NCI-H2107 (cell line): ENCODE results near the gene GARIN5A.
"Not testable (repeated sequence)": the region's sequence is repeated elsewhere in the genome, so short reads cannot be mapped to it uniquely, and the experiment has no call there.

Source experiments
- DNase-seq: peaks from one replicate; lab custom pipeline; 2025; lab: John Stamatoyannopoulos, UW

Gene GARIN5A

DNA sequence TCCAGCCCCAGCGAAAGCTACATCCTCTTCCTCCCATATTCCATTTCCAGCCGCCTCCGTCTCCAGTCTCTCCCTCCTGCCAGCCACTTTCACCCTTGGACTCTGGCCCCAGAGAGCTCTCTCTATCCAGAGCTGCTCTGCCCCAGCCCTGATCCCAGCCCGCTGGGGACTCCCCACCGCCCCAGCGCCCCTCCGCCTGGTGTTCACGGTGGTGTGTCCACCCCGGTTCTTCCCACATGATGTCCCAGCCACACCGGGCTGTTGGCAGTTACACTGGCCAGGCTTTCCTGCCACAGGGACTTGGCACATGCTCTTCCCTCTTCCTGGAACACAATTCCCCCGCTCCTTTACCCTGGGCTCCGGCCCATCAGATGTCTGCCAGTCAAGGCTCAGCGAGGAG is 11.6 kb downstream of the GARIN5A start:
- no peak for DNase-seq

DNA sequence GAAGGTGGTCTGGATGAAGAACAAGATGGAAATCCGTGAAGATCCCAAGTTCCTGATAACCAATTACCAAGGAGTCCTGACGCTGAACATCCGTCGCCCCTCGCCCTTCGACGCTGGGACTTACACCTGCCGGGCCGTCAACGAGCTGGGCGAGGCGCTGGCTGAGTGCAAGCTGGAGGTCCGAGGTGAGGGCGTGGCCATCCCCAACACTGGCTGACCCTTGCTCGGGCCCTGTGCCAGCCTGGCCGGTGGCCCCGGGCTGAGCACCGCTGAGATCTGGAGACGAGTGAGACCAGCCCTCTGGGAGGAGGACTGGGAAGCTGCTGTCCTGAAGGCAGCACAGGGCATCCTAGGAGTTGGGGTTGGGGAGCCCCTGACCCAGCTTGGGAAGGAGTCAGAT is 12.3 kb downstream of the GARIN5A start:
- DNase-seq = no peak

DNA sequence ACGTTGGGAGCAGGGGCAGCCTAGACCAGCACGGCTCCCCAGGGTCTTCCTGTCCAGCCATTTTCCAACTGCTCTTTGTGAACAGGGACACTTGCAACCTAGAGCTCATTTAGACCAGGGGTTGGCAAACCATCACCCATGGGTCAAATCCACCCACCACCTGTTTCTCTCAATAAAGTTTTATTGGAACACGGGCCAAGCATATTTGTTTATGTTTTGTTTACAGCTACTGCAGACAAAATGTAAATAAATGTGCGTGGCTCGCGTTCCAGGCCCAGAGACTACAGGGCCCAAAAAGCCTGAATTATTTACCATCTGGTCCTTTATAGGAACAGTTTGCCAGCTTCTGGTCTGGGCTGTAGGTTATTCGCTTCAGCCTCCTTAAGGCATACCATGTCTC is 13.7 kb downstream of the GARIN5A start:
- DNase-seq = no peak

DNA sequence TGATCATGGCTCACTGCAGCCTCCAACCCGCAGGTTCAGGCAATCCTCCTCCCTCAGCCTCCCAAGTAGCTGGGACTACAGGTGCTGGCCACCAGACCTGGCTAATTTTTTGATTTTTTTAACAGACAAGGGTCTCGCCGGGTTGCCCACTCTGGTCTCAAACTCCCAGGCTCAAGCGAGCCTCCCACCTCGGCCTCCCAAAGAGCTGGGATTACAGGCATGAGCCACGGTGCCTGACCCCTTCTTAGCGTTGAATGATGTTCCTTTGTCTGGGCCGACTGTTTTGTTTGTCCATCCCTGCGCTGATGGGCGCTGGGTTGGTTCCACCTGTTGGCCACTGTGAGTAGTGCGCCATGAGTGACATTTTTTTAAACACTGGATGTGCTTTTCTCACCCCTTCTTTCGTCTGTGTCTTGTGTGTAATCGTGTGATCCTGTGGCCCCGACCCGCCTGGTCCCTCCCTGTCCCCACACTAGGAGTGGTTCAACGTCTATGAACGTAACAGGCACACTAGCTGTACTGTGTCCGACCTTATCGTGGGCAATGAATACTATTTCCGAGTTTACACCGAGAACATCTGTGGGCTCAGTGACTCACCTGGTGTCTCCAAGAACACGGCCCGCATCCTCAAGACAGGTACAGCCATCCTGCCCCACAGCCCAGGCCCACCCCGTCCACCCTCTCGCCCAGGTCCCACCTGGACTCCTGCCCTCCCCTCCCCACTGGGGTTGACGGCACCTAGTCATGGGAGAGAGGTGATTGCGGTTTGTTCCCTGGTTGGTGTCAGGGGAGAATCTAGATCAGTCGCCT is 15.4 kb downstream of the GARIN5A start:
- DNase-seq = peak; percentile 65

DNA sequence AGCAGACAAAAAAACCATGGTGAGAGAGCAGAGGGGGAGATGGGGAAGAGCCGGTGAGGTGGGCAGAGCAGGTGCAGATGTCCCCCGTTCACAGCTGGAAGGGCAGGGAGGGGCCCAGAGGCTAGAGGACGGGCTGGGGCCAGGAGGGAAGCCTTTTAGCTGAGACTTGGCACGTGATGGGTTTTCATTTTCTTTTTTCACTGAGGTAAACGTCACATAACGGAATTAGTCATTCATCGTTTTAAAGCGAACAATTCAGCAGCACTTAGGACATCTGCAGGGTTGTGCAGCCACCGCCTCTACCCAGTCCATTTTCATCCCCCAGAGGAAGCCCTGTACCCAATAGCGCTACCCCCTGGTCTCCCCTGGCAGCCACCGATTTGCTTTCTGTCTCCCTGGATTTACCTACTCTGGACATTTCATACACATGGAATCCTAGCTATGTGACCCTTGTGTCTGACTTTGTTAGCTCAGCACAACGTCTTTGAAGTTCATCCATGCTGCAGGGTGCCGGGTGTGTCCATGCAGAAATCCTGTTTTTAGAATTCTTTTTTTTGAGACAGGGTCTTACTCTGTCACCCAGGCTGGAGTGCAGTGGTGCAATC is 16.4 kb downstream of the GARIN5A start:
- DNase-seq = no peak

DNA sequence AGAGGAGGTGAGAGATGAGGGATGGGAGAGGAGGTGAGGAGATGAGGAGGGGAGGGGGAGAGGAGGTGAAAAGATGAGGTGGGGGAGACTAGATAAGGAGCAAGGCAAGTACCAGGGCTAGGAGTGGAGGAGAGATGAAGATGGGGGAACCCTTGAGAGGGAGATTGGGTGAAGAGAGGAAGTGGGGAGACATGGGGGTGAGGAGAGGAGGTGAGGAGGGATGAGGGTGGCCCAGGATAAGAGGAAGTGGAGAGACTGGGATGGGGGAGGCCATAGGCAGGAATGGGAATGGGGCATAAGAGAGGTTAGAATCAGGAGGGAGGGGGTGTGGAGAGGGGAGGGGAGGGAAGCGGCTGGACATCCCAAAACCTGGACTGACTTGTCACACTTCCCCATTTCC is 17.0 kb downstream of the GARIN5A start:
- no peak for DNase-seq

DNA sequence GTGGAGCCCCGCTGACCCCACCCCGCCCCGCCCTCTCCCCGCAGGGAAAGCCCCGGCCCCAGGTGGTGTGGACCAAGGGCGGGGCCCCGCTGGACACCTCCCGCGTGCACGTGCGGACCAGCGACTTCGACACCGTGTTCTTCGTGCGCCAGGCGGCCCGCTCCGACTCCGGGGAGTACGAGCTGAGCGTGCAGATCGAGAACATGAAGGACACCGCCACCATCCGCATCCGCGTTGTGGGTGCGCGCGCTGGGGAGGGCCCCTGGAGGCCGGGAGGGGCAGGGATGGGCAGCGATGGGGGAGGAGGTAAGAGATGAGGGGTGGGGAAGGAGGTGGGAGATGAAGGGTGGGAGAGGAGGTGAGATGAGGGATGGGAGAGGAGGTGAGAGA is 17.6 kb downstream of the GARIN5A start:
- DNase-seq = no peak

DNA sequence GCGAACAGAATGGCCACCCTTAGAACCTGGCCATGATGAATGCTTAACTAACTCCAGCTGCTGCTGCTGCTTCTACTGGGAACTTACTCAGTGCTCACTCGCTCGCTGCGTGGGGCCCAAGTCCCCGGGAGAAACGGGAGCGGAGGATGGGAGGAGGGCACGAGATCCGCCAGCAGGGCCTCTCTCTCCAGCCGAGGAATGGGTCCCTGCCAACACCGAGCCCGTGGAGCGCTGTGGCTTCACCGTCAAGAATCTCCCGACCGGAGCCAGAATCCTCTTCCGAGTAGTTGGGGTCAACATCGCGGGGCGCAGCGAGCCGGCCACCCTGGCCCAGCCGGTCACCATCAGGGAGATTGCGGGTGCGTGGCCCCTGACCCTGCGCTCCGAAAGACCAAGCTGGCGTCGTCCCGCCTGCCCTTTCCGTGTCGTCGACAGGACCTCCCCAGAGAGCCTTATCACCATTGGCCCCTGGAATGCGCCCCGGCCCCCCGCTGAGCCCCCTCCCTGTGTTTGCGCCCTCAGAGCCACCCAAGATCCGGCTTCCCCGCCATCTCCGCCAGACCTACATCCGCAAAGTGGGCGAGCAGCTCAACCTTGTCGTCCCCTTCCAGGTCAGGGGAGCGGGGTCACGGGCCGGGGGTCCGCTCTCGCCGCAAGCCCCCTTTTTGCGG is 18.1 kb downstream of the GARIN5A start:
- DNase-seq = no peak

DNA sequence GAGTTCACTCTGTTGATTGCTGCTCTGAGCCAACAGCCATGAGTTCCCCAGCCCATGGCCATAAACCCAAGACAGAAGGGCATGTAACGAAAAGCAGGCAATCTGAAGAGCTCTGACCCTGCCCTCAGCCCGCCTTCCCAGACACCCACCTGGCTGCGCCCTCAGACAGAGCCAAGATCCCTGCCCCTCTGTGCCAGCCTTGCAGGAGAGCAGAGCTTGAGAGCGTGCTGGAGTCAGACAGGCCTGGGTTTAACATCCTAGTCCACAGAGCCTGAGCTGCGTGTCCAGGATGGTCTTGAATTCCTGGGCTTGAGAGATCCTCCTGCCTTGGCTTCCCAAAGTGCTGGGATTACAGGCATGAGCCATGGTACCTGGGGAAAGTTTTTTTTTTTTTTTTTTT is 19.3 kb downstream of the GARIN5A start:
- no peak for DNase-seq

DNA sequence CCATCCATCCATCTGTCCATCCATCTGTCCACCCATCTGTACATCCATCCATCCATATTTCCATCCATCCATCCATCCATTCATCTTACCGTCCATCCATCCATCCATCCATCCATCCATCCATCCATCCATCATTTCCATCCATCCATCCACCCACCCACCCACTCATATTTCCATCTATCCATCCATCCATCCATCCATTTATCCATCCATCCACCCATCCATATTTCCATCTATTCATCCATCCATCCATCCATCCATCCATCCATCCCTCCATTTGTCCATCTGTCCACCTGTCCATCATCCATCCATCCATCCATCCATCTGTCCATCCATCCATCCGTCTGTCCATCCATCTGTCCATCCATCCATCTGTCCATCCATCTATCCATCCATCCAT is 20.7 kb downstream of the GARIN5A start:
- DNase-seq = no peak

DNA sequence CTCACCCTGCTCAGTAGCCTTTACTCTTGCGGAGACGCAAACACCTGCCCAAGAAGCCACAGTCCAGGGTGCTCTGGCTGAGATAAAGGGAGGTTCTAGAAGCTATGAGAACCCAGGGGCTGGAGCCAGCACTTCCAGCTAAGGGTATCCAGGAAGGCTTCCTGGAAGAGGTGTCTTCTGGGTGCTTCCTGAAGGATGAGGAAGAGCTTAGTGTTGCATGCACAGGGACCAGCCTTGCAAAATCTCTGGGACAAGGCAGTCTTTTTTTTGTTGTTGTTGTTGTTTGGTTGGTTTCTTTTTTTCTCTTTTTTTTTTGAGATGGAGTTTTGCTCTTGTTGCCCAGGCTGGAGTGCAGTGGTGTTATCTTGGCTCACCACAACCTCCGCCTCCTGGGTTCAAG is 23.4 kb downstream of the GARIN5A start:
- DNase-seq = no peak

DNA sequence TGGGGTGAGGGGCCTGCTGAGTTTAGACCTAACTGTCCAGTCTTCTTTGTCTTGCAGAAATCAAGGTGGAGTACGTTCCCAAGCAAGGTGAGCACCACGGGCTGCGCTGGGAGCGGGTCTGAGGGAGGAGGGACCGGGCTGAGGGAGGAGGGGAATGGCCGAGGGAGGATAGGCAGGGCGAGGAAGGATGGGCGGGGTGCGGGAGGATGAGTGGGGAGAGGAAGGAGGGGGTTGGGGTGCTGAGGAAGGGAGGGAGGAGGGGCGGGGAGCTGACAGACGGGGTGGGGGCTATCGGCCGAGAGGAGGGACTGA is 25.5 kb downstream of the GARIN5A start:
- DNase-seq = no peak

DNA sequence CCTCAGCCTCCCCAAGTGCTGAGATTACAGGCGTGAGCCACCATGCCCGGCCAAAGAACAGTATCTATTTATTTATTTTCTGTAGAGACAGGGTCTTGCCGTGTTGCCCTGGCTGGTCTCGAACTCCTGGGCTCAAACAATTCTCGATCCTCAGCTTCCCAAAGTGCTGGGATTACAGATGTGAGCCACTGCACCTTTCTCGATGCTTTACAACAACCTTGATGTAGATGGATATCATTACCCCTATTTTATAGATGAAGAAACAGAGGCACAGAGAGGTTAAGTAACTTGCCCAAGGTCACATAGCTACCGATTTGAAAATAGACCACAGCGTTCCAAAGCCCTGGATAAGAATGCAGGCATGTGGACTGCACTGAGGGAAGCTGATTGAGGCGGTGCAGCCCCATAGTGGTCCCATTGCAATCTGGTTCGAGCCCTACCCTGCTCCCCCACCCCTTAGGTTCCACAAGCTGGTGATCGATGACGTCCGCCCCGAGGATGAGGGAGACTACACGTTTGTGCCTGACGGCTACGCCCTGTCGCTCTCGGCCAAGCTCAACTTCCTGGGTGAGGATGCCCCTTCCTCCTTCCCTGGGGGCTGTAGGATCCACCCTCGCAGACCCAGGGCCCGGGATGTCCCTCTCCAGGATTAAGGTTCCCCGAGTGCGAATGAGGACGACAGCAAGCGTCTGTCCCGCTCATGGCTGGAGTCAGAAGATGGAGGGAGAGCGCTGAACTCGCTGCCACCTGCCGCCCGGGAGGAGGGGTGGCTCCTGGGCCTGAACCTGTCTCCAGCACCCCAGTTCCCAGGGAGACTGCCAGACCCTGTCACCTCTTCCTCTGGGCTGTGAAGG is 26.1 kb downstream of the GARIN5A start:
- no peak for DNase-seq

DNA sequence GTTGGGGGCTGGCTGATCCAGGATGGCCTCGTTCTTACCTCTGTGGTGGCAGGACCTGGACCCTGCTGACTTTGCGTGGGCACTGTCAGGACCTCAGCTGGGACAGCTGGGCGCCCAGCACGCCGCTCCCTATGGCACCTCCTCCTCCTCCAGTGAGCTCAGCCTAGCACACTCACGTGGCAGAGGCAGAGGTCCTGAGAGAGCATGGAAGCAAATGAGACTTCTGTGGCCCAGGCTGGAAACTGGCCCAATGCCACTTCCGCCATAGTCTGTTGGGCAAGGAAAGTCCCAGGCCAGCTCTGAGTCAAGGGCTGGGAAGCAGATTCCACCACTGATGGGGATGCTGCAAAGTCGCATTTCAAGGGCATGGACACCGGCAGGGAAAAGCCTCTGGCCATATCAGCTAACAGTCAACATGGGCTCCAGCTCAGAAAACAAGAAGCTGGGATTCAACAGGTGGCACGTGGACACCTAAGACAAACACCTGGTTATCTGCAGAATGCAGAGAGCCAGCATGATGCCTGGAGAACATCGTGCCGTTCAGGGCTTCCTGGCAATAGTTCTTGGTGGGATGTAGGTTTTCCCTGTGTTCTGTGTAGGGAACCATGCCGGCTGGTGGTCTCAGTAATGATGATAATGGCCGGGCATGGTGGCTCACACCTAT is 27.3 kb downstream of the GARIN5A start:
- DNase-seq = no peak

DNA sequence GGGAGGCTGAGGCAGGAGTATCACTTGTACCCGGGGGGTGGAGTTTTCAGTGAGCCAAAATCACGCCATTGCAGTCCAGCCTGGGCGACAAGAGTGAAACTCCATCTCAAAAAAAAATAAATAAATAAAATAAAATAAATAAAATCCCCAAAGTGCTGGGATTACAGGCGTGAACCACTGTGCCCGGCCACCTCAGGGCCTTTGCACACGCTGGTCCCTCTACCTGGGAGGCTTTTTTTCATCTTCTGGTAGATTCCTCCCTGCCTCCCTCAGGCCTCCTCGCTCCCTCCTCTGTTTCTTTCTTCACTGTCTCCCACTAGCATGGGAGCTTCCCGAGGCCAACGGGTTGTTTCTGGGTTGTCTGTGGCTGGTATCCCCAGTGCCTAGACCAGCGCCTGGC is 28.9 kb downstream of the GARIN5A start:
- DNase-seq = no peak

DNA sequence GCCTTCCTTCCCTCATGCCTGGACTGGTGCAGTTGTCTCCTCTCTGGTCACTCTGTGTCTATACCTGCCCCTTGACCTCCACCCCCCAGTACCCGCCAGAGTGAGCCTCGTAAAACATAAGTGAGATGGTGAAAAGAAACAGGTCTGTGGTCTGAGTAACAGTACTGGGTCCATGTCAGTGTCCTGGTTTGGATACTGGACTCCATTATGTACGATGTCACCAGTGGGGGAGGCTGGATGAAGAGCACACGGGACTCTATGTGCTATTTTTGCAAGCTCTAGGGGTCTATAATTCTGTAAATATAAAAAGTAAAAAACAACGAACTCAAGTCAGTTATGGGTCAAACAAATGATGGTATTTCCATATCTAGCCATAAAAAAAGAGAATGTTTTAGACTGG is 29.6 kb downstream of the GARIN5A start:
- DNase-seq = no peak

DNA sequence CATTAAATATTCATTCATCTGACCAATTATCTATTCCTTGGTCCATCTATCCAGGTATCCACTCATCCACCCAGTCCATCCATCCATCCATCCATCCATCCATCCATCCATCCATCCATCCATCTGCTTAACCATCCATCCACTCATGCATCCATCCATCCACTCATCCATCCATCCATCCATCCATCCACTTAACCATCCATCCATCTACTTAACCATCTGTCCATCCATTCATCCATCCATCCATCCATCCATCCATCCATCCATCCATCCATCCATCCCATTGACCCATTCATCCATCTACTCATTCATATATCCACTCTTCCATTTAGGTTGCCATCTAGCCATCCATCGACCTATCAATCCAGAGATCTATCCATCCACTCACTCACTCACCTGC is 32.6 kb downstream of the GARIN5A start:
- no peak for DNase-seq

DNA sequence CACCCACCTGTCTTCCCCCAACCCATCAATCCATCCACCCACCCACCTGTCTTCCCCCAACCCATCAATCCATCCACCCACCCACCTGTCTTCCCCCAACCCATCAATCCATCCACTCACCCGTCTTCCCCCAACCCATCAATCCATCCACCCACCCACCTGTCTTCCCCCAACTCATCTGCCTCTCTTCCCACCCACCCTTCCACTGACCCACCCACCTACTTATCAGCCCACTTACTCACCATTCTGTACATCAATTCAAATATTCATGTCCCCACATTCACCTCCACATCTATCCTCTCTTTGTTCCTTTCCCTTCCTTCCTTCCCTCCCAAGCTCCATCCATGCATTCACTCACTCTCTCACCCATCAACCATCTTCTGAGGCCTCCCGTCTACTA is 37.5 kb downstream of the GARIN5A start:
- not testable (repeated sequence) for DNase-seq

DNA sequence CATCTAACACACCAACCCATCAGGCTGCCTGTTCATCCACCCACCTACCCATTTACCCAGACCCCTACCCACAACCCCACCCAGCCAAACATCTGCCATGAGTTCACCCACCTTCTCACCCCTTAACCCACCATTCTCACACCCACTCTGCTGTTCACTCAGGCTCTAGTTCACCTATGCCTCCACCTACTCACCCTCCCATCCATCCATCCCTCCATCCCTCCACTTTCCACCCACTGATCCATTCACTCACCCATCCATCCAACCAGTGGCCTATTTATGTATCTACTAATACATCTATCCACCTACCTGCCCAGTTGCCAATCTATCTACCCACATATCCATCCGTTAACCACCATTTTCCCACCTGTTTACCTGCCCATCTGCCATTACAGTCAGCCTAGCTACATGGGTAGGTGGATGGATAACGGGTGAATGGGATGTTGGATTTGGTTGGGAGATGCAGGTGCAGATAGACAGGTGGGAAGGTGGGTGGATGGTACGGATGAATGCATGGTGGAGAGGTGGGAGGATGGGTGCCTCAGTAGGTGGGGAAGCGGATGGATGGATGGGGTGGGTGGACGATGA is 38.7 kb downstream of the GARIN5A start:
- DNase-seq = no peak

DNA sequence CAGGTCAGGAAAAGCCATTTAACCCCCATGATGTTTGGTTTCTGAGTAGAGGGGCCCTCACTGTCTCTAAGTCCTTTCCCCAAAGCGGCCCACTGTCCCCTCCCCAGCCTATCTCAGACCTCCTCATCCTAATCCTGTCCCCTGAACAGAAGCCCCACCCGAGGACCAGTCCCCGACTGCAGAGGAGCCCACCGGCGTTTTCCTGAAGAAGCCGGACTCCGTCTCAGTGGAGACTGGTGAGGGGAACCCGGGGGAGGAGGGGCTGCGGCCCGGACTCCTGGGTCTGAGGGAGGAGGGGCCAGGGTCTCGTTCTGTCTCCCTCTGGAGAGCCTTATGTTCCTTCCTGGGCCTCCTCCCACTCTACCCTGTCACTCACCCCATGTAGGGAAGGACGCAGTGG is 41.0 kb downstream of the GARIN5A start:
- no peak for DNase-seq

DNA sequence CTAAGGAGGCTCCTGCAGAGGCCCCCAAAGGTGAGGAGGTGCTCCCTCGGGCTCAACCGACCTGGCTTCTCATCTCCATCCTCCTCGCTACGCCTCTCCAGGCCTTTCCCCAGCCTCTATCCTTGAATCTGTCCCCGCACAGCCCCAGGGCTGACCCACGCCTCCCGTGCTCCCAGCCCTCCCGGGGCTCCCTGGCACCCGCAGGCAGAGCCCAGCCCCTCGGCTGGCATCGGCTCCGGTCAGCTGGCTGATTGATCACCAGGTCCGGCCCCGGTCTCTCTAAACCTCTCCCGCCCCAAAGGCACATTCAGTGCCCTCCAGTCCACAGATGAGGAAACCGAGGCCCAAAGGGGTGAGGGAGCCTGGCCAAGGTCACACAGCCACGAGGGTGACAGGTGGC is 41.4 kb downstream of the GARIN5A start:
- DNase-seq = no peak

DNA sequence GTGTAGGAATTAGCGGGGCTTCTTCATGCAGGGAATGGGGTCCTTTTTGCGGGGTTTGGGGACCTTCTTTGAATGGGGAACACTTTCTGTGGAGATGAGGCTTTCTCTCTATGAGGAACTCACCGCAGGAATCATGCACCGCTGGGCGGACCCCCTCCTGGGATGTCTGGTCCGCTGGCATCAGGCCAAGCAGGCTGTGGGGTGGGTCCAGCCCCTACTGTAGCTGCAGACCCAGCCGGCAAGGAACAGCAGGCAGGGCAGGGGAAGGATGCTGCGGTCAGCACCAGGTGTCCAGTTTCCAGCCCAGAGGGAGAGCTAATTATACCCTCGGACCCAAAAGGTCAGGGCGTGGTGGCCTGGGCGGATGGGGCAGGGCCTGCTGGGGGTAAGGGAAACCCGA is 42.1 kb downstream of the GARIN5A start:
- no peak for DNase-seq
